Loucy (cell line): ENCODE results near the gene SLC18A3.

ENCODE experiments used
- H2AFZ ChIP-seq: fragments of 200-600 bp; sonication (generic); 2 replicates; pipeline ENCODE4 v1.6.0; 2016; ENCODE audit warnings: antibody characterized with exemption, mild to moderate bottlenecking, low read length, moderate library complexity
- H3F3A ChIP-seq: fragments of 200-600 bp; 2 replicates; pipeline ENCODE4 v1.6.0; 2016; ENCODE audit warnings: antibody characterized with exemption, low read depth, mild to moderate bottlenecking
- H3K27me3 ChIP-seq: fragments of 200-600 bp; sonication (generic); 2 replicates; pipeline ENCODE4 v1.6.1; 2014; ENCODE audit warnings: low read length, mild to moderate bottlenecking; ENCODE audit not compliant: insufficient read depth, poor library complexity, severe bottlenecking
- H3K36me3 ChIP-seq: fragments of 200-600 bp; sonication (generic); 2 replicates; pipeline ENCODE4 v1.6.1; 2016; ENCODE audit warnings: low read length; ENCODE audit not compliant: insufficient read depth
- H3K4me1 ChIP-seq: fragments of 200-600 bp; sonication (generic); 2 replicates; pipeline ENCODE4 v1.5.1; 2014; ENCODE audit warnings: low read length, mild to moderate bottlenecking; ENCODE audit not compliant: insufficient read depth, poor library complexity, severe bottlenecking
- H3K4me2 ChIP-seq: fragments of 200-600 bp; sonication (generic); 2 replicates; pipeline ENCODE4 v1.6.0; 2014; ENCODE audit warnings: antibody characterized with exemption, low read length, low read depth, mild to moderate bottlenecking; ENCODE audit not compliant: poor library complexity, severe bottlenecking
- H3K4me3 ChIP-seq: fragments of 200-600 bp; sonication (generic); 2 replicates; pipeline ENCODE4 v1.5.1; 2014; ENCODE audit warnings: low read length, mild to moderate bottlenecking, mixed read lengths; ENCODE audit not compliant: poor library complexity, severe bottlenecking
- H3K79me2 ChIP-seq: fragments of 200-600 bp; sonication (generic); 2 replicates; pipeline ENCODE4 v1.6.1; 2014; ENCODE audit warnings: low read length; ENCODE audit not compliant: insufficient read depth
- H3K9ac ChIP-seq: fragments of 200-600 bp; sonication (generic); 2 replicates; pipeline ENCODE4 v1.6.0; 2014; ENCODE audit warnings: mild to moderate bottlenecking, low read depth, low read length, moderate library complexity; ENCODE audit not compliant: poor library complexity, severe bottlenecking
- H3K9me2 ChIP-seq: fragments of 200-600 bp; sonication (generic); replicated peaks from 2 replicates; pipeline ENCODE4 v1.6.1; 2016; ENCODE audit warnings: low read depth, low read length, mixed read lengths
- H3K9me3 ChIP-seq: fragments of 200-600 bp; sonication (generic); 2 replicates; pipeline ENCODE4 v1.6.1; 2014; ENCODE audit warnings: mild to moderate bottlenecking, antibody characterized with exemption, low read length, low read depth; ENCODE audit not compliant: insufficient read depth
- H4K20me1 ChIP-seq: fragments of 200-600 bp; sonication (generic); 2 replicates; pipeline ENCODE4 v1.6.0; 2014; ENCODE audit warnings: antibody characterized with exemption, low read length, mild to moderate bottlenecking; ENCODE audit not compliant: insufficient read depth, poor library complexity, severe bottlenecking
- CTCF ChIP-seq: fragments of 200-600 bp; sonication (generic); conservative IDR thresholded peaks from 2 replicates; pipeline ENCODE4 v1.5.1; 2014; ENCODE audit warnings: mild to moderate bottlenecking, antibody characterized with exemption, low read length
- EZH2phosphoT487 ChIP-seq: fragments of 200-600 bp; IDR thresholded peaks from 2 replicates; pipeline ENCODE4 v1.6.1; 2018; ENCODE audit warnings: antibody characterized with exemption, mild to moderate bottlenecking, moderate library complexity, borderline replicate concordance

The SLC18A3 gene

DNA sequence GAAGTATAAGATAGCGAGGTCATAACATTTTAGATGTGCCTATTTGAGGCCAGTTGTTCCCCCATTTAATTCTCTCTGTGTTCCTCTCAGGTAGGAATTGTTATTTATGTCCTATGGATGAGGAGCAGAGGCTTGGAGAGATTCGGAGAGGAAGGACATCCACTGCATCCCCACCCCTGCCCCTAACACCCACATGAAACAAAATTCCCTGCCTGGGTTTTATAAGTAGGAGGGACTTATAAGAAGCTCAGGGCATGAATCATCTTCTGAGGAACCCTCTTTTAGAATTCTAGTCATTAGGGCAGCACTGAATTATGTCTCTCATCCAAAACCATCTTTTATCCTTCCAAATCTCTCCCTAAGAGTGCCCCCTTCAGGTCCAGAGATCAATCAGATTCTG is 8.7 kb downstream of the SLC18A3 start:
- Histone ChIP-seq H3K9ac (no peak overlapping the region), H3K4me3 (no peak overlapping the region), H3F3A (no peaks in the 10 kb centered on the region), H2AFZ (no peak overlapping the region), H3K27me3 (peaks cover 4% of the 10 kb centered on the region), H3K9me3 (no peaks in the 10 kb centered on the region), H3K4me2 (no peak overlapping the region), H3K36me3 (no peaks in the 10 kb centered on the region), H3K4me1 (no peaks in the 10 kb centered on the region), H3K9me2 (no peaks in the 10 kb centered on the region), H3K79me2 (no peaks in the 10 kb centered on the region), H4K20me1 (no peaks in the 10 kb centered on the region)
- TF ChIP-seq EZH2phosphoT487 = no peak
- no peak for TF ChIP-seq CTCF

DNA sequence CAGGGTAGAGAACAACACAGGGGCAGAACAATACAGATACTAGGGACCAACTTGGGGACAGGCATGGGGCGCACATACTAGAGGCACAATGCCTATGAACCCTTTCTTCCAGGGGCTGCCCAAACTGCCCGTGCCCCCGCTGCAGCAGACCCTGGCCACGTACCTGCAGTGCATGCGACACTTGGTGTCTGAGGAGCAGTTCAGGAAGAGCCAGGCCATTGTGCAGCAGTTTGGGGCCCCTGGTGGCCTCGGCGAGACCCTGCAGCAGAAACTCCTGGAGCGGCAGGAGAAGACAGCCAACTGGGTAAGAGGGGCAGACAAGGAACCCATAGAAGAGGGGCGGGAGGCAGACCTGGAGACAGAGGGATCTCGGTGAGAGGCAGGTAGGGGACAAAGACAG is 9.5 kb downstream of the SLC18A3 start:
- Histone ChIP-seq H3K36me3 (no peaks in the 10 kb centered on the region), H3K4me3 (no peak overlapping the region), H3K4me2 (no peak overlapping the region), H3K27me3 (peaks cover 2% of the 10 kb centered on the region), H2AFZ (no peak overlapping the region), H4K20me1 (no peaks in the 10 kb centered on the region), H3K79me2 (no peaks in the 10 kb centered on the region), H3K9ac (no peak overlapping the region), H3K9me3 (no peaks in the 10 kb centered on the region), H3K9me2 (no peaks in the 10 kb centered on the region), H3F3A (no peaks in the 10 kb centered on the region), H3K4me1 (no peaks in the 10 kb centered on the region)
- TF ChIP-seq CTCF (no peak; the same call in 1 of the 2 replicates), EZH2phosphoT487 (no peak)

GRCh38 chr10:49620286-49620810 is 10.2 kb downstream of the SLC18A3 start:
- Histone ChIP-seq H3K36me3 (no peaks in the 10 kb centered on the region), H3K9me3 (no peaks in the 10 kb centered on the region), H3K9ac (no peak overlapping the region), H3K4me1 (no peaks in the 10 kb centered on the region), H3F3A (no peaks in the 10 kb centered on the region), H3K4me3 (no peak overlapping the region), H4K20me1 (no peaks in the 10 kb centered on the region), H3K4me2 (no peak overlapping the region), H2AFZ (no peak overlapping the region), H3K9me2 (no peaks in the 10 kb centered on the region), H3K27me3 (no peaks in the 10 kb centered on the region), H3K79me2 (no peaks in the 10 kb centered on the region)
- TF ChIP-seq CTCF (no peak), EZH2phosphoT487 (no peak)
